ENCODE measurements around the gene RBM12.
A peak's percentile ranks its signal among the peaks of the same experiment; 100 is the strongest.

GRCh38 chr20:35664466-35665206, at the start of gene RBM12, which contains the start of gene CPNE1:
- TF ChIP-seq CTCF (conservative IDR thresholded peaks at IDR 0.05), result no peak
- peak; percentile 97 for TF ChIP-seq ZFX (IDR thresholded peaks at IDR 0.05)

Data from C4-2B (cell line).